ENCODE data around the gene UMPS.

DNA sequence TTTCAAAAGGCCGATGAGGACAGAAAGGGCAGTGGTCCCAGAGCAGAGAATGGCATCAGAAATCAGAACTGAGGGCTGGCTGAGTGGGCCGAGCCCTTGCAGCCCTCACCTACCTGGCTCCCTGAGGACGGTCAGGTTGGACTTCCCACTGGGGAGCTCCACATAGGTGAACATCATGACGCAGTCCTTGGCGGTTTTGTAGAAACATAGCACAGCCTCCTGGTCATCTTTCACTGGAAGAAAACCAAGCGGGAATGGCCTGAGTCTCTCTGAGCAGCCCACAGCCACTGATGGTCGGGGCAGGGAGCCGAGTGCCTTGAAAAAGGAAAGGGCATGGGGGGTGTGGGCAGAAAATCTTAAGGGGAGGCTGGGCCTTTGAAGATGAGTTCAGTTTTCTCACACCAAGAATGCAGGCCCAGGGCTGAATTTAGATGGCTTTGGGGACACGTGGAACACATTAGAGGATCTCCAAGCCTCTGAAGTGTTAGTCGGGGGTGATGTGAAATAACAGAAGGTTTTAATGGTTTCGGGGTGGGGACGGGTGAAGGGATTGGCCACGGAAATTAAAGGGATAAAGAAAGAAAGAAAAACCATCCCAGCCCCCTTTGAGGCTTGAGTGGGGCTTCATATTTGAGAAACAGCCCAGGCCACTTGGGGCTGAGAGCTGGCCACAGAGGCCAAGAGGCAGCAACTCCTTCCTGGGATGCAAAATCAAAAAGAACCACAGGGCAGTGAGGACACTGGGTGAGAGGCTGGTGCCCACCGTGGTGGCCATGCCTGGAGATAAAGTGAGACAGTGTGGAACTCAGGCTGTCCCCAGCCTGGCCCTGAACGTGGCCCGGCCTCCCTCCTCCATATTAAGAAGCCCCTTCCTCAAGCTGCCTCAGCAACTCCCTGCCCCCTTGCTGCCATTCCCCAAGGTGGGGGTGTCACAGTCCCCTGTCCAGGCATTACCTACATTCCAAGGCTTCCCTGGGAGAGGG, 36.2 kb downstream of the UMPS start:
- TF ChIP-seq, protein P1, sequence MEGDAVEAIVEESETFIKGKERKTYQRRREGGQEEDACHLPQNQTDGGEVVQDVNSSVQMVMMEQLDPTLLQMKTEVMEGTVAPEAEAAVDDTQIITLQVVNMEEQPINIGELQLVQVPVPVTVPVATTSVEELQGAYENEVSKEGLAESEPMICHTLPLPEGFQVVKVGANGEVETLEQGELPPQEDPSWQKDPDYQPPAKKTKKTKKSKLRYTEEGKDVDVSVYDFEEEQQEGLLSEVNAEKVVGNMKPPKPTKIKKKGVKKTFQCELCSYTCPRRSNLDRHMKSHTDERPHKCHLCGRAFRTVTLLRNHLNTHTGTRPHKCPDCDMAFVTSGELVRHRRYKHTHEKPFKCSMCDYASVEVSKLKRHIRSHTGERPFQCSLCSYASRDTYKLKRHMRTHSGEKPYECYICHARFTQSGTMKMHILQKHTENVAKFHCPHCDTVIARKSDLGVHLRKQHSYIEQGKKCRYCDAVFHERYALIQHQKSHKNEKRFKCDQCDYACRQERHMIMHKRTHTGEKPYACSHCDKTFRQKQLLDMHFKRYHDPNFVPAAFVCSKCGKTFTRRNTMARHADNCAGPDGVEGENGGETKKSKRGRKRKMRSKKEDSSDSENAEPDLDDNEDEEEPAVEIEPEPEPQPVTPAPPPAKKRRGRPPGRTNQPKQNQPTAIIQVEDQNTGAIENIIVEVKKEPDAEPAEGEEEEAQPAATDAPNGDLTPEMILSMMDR (conservative IDR thresholded peaks at IDR 0.05; ENCODE audit: low read length), result no peak
- no peak for TF ChIP-seq EZH2phosphoT487 (IDR thresholded peaks at IDR 0.05; ENCODE audit: borderline replicate concordance)

Measured in Loucy (cell line).